PFSK-1 (cell line): ENCODE results near the gene SIKE1.

Experiments
- FOXP2 ChIP-seq: optimal IDR thresholded peaks from 2 replicates; pipeline ENCODE3; 2011; ENCODE audit warnings: borderline replicate concordance, control low read depth, inconsistent platforms; ENCODE audit not compliant: insufficient read depth; ENCODE audit errors: extremely low read length, extremely low read depth
- POLR2AphosphoS5 ChIP-seq: IDR thresholded peaks from 2 replicates; pipeline ENCODE4 v1.6.1; 2012; ENCODE audit warnings: low read depth, mild to moderate bottlenecking, control low read depth, low read length, moderate library complexity
- REST ChIP-seq, 2 experiments: IDR thresholded peaks; 2 replicates each; pipeline versions ENCODE4 v1.6.1 to v1.8.0; 2011 to 2012; ENCODE audit warnings: low read depth in 2 of 2, low read length in 2 of 2, control low read depth in 1 of 2, inconsistent platforms in 1 of 2, mild to moderate bottlenecking in 1 of 2, moderate library complexity in 1 of 2; ENCODE audit not compliant: insufficient read depth in 1 of 2
- SIN3A ChIP-seq: IDR thresholded peaks from 2 replicates; pipeline ENCODE4 v1.6.1; 2012; ENCODE audit warnings: mild to moderate bottlenecking, low read length, moderate library complexity, borderline replicate concordance; ENCODE audit not compliant: insufficient read depth
- TAF1 ChIP-seq: IDR thresholded peaks from 2 replicates; pipeline ENCODE4 v1.6.1; 2012; ENCODE audit warnings: low read length, control low read depth, borderline replicate concordance; ENCODE audit not compliant: insufficient read depth

- TF ChIP-seq POLR2AphosphoS5 = no peak
- TF ChIP-seq TAF1 = no peak
- TF ChIP-seq REST (IDR thresholded peaks at IDR 0.05; ENCODE audit: insufficient read depth in 1 of 2, low read depth in 2 of 2, low read length in 2 of 2) = no peak
- TF ChIP-seq SIN3A = no peak
- TF ChIP-seq FOXP2 = no peak
Observed at GRCh38 chr1:114737314-114737849, 43.1 kb downstream of the SIKE1 start.
